Measurements from ENCODE around the gene TLCD2. TPM values are rescaled to one million over a fixed set of nuclear protein-coding genes. Genes with fewer than 3 reads are reported as not detected.

TLCD2 gene
- total and polyA plus RNA-seq, 4 donors: 1.2 to 7.3 (median 3.4) TPM

DNA sequence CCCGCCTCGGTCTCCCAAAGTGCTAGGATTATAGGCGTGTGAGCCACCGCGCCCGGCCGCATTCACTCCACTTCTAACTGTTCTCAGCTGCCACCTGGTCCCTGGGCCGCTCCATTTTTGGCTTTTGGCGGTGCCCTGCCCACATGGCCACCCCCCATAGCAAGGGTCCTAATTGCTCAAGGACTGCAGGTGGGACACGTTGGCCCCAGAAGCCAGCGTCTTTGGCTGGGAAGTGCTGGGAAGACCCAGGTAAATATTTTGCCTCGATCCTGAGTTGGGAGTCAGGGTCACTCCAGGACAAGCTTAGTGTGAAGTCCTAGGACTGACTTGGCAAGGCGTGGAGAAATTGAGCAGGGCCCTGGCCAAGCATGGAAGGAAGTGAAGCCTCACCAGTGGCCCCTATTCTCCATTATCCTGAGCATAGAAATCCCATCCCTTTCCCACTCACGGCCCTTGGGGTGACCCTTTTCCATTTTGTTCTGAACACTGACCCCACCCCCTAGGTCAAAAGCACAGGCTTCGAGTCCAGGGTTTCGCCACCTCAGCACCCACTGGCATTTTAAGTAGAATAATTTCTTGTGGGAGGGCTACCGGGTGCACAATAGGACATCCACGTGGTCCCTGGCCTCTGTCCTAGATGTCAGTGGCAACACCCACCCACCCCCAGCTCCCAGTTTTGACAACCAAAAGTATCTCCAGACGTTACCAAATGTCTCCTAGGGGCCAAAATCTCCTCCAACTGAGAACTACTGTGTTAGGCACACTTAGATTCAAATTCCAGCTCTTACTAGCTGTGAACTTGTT lies 8.4 kb upstream of the TLCD2 start:
- TF ChIP-seq HNF4A (conservative IDR thresholded peaks at IDR 0.05) (peak; percentile 72 to 90), YY1 (IDR thresholded peaks at IDR 0.05) (peak; percentile 16), RXRA (IDR thresholded peaks at IDR 0.05) (peak; percentile 54 to 73), FOXA2 (IDR thresholded peaks at IDR 0.05) (no peak), HNF4G (IDR thresholded peaks at IDR 0.05) (peak; percentile 27), EGR1 (IDR thresholded peaks at IDR 0.05; ENCODE audit: low read depth in 2 of 2) (no peak)
- TF ChIP-seq, protein P1, sequence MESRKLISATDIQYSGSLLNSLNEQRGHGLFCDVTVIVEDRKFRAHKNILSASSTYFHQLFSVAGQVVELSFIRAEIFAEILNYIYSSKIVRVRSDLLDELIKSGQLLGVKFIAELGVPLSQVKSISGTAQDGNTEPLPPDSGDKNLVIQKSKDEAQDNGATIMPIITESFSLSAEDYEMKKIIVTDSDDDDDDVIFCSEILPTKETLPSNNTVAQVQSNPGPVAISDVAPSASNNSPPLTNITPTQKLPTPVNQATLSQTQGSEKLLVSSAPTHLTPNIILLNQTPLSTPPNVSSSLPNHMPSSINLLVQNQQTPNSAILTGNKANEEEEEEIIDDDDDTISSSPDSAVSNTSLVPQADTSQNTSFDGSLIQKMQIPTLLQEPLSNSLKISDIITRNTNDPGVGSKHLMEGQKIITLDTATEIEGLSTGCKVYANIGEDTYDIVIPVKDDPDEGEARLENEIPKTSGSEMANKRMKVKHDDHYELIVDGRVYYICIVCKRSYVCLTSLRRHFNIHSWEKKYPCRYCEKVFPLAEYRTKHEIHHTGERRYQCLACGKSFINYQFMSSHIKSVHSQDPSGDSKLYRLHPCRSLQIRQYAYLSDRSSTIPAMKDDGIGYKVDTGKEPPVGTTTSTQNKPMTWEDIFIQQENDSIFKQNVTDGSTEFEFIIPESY (IDR thresholded peaks at IDR 0.05): no peak
- Histone ChIP-seq H3K4me1 (ENCODE audit: control insufficient read depth in 4 of 4, insufficient read depth in 4 of 4, low read length in 3 of 4) (peaks cover 7 to 38% (median 26%) of the 10 kb centered on the region in 4 donors), H3K36me3 (ENCODE audit: control insufficient read depth in 4 of 4, insufficient read depth in 3 of 4, low read depth in 1 of 4, low read length in 3 of 4) (peaks cover 0 to 6% (median 2%) of the 10 kb centered on the region in 4 donors), H3K4me3 (ENCODE audit: low read depth in 1 of 3, low read length in 3 of 3) (no peak overlapping the region), H3K9ac (ENCODE audit: low read depth in 1 of 2, low read length in 2 of 2) (no peak overlapping the region), H3K27me3 (ENCODE audit: control insufficient read depth in 4 of 4, insufficient read depth in 4 of 4, low read length in 3 of 4) (no peaks in the 10 kb centered on the region), H3K27ac (ENCODE audit: low read depth in 1 of 2, low read length in 2 of 2) (peak overlapping the region; percentile 92 to 100), H3K9me3 (ENCODE audit: control insufficient read depth in 4 of 4, low read length in 3 of 4) (no peaks in the 10 kb centered on the region)
- no peak for DNase-seq (ENCODE audit: low spot score)
- WGBS: 61% methylated on average over 19 of the region's 19 CpGs

DNA sequence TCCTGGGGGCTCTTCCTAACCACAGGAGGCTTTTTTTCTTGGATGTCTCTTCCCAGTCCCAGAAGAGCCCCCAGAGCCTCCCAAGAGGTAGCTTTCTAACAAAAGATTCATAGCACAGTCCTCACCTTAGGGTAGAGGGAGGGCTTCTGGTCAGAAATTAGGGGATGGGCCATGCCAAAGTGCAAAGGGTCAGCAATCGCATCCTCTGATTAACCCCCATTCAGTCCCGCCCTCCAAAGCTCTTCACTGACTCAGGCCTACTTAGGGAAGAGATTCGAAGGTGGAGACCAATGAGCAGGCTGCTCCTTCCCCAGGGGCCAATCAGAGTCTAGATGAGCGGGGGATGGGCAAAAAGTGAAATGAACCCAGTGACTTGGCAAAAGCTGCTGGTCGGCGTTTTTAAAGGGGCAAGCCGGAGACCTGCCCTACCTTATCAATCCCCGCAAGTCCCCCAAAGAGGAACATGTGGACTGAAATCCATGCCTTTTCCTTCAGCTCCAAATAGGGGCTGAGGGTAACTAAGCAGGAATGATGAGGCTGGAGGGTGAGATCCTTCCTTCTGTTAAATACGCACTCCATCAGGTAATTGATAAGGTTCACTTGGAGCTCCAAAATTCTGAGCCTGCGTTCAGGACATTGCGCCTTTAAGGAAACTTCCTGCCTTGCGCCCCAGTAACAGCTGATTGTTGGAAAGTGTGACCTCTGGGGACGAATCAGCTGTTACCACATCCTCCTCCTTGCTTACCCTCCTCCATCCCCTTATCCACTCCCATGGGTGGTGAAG lies 6.9 kb upstream of the TLCD2 start:
- H3K27ac ChIP-seq (ENCODE audit: low read depth in 1 of 2, low read length in 2 of 2): peak overlapping the region; percentile 92 to 100
- peak overlapping the region; percentile 90 to 97 for H3K9ac ChIP-seq (ENCODE audit: low read depth in 1 of 2, low read length in 2 of 2)
- peak; percentile 92 for DNase-seq (ENCODE audit: low spot score)
- H3K36me3 ChIP-seq (ENCODE audit: control insufficient read depth in 4 of 4, insufficient read depth in 3 of 4, low read depth in 1 of 4, low read length in 3 of 4): peaks cover 9 to 19% (median 11%) of the 10 kb centered on the region in 4 donors
- TF ChIP-seq HNF4G (IDR thresholded peaks at IDR 0.05) (peak; percentile 50), TAF1 (conservative IDR thresholded peaks at IDR 0.05) (peak; percentile 65), RAD21 (IDR thresholded peaks at IDR 0.05) (peak in 1 of 2 donors; percentile 29), SP1 (IDR thresholded peaks at IDR 0.05) (peak; percentile 91), FOXA2 (IDR thresholded peaks at IDR 0.05) (no peak), RXRA (IDR thresholded peaks at IDR 0.05) (peak; percentile 85 to 96), GABPA (IDR thresholded peaks at IDR 0.05 in 1 of 2, conservative IDR thresholded peaks at IDR 0.05 in 1 of 2) (peak in 1 of 2 donors; percentile 61), NR2F2 (IDR thresholded peaks at IDR 0.05) (peak; percentile 90), EGR1 (IDR thresholded peaks at IDR 0.05; ENCODE audit: low read depth in 2 of 2) (peak in 1 of 2 donors; percentile 11), FOXA1 (IDR thresholded peaks at IDR 0.05) (peak; percentile 62), YY1 (IDR thresholded peaks at IDR 0.05) (peak; percentile 65), HNF4A (conservative IDR thresholded peaks at IDR 0.05) (peak; percentile 71 to 85), JUND (IDR thresholded peaks at IDR 0.05) (peak; percentile 55 to 67)
- TF ChIP-seq, protein P1 (IDR thresholded peaks at IDR 0.05): peak; percentile 65
- TF ChIP-seq, protein P2, sequence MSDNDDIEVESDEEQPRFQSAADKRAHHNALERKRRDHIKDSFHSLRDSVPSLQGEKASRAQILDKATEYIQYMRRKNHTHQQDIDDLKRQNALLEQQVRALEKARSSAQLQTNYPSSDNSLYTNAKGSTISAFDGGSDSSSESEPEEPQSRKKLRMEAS (IDR thresholded peaks at IDR 0.05): peak; percentile 100
- TF ChIP-seq, protein P3, sequence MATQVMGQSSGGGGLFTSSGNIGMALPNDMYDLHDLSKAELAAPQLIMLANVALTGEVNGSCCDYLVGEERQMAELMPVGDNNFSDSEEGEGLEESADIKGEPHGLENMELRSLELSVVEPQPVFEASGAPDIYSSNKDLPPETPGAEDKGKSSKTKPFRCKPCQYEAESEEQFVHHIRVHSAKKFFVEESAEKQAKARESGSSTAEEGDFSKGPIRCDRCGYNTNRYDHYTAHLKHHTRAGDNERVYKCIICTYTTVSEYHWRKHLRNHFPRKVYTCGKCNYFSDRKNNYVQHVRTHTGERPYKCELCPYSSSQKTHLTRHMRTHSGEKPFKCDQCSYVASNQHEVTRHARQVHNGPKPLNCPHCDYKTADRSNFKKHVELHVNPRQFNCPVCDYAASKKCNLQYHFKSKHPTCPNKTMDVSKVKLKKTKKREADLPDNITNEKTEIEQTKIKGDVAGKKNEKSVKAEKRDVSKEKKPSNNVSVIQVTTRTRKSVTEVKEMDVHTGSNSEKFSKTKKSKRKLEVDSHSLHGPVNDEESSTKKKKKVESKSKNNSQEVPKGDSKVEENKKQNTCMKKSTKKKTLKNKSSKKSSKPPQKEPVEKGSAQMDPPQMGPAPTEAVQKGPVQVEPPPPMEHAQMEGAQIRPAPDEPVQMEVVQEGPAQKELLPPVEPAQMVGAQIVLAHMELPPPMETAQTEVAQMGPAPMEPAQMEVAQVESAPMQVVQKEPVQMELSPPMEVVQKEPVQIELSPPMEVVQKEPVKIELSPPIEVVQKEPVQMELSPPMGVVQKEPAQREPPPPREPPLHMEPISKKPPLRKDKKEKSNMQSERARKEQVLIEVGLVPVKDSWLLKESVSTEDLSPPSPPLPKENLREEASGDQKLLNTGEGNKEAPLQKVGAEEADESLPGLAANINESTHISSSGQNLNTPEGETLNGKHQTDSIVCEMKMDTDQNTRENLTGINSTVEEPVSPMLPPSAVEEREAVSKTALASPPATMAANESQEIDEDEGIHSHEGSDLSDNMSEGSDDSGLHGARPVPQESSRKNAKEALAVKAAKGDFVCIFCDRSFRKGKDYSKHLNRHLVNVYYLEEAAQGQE (IDR thresholded peaks at IDR 0.05): peak; percentile 17
- TF ChIP-seq, protein P4, sequence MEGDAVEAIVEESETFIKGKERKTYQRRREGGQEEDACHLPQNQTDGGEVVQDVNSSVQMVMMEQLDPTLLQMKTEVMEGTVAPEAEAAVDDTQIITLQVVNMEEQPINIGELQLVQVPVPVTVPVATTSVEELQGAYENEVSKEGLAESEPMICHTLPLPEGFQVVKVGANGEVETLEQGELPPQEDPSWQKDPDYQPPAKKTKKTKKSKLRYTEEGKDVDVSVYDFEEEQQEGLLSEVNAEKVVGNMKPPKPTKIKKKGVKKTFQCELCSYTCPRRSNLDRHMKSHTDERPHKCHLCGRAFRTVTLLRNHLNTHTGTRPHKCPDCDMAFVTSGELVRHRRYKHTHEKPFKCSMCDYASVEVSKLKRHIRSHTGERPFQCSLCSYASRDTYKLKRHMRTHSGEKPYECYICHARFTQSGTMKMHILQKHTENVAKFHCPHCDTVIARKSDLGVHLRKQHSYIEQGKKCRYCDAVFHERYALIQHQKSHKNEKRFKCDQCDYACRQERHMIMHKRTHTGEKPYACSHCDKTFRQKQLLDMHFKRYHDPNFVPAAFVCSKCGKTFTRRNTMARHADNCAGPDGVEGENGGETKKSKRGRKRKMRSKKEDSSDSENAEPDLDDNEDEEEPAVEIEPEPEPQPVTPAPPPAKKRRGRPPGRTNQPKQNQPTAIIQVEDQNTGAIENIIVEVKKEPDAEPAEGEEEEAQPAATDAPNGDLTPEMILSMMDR (IDR thresholded peaks at IDR 0.05; ENCODE audit: low read depth, low read length, missing input control): no peak
- TF ChIP-seq, protein P5, sequence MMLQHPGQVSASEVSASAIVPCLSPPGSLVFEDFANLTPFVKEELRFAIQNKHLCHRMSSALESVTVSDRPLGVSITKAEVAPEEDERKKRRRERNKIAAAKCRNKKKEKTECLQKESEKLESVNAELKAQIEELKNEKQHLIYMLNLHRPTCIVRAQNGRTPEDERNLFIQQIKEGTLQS (IDR thresholded peaks at IDR 0.05): peak; percentile 10
- H3K9me3 ChIP-seq (ENCODE audit: control insufficient read depth in 4 of 4, low read length in 3 of 4): no peaks in the 10 kb centered on the region
- H3K4me1 ChIP-seq (ENCODE audit: control insufficient read depth in 4 of 4, insufficient read depth in 4 of 4, low read length in 3 of 4): peaks cover 7 to 44% (median 32%) of the 10 kb centered on the region in 4 donors
- H3K27me3 ChIP-seq (ENCODE audit: control insufficient read depth in 4 of 4, insufficient read depth in 4 of 4, low read length in 3 of 4): no peaks in the 10 kb centered on the region
- WGBS: under 1% methylated on average over 13 of the region's 13 CpGs
- peak overlapping the region; percentile 70 to 87 (median 82) for H3K4me3 ChIP-seq (ENCODE audit: low read depth in 1 of 3, low read length in 3 of 3)

All from liver (tissue), 9 donors.